ENCODE data around the gene SYT12. TPM values are rescaled to one million over a fixed set of nuclear protein-coding genes. Genes with fewer than 3 reads are reported as not detected.

The SYT12 gene
- total RNA-seq, 1 donor from 2014 or later, result 7.2 TPM

GRCh38 chr11:67062526-67063373 lies 39.8 kb downstream of the SYT12 start:
- TF ChIP-seq CTCF (IDR thresholded peaks at IDR 0.05), result no peak
- Mint-ChIP-seq H3K27me3 (ENCODE audit: low read depth) (no peaks in the 10 kb centered on the region), H3K36me3 (ENCODE audit: low read depth) (peaks cover 3% of the 10 kb centered on the region), H3K9me3 (ENCODE audit: low read depth) (no peaks in the 10 kb centered on the region), H3K27ac (ENCODE audit: unreplicated experiment) (no peak overlapping the region), H3K4me1 (ENCODE audit: low read depth) (no peaks in the 10 kb centered on the region), H3K4me3 (ENCODE audit: unreplicated experiment) (no peak overlapping the region)
- DNase-seq (ENCODE audit: low spot score), result no peak

- TF ChIP-seq CTCF (IDR thresholded peaks at IDR 0.05), result no peak
- H3K4me1 Mint-ChIP-seq (ENCODE audit: low read depth), result no peaks in the 10 kb centered on the region
- H3K9me3 Mint-ChIP-seq (ENCODE audit: low read depth), result no peaks in the 10 kb centered on the region
- H3K36me3 Mint-ChIP-seq (ENCODE audit: low read depth), result peaks cover 3% of the 10 kb centered on the region
- H3K27ac Mint-ChIP-seq (ENCODE audit: unreplicated experiment), result no peak overlapping the region
- DNase-seq (ENCODE audit: low spot score), result no peak
- no peaks in the 10 kb centered on the region for H3K27me3 Mint-ChIP-seq (ENCODE audit: low read depth)
- H3K4me3 Mint-ChIP-seq (ENCODE audit: unreplicated experiment), result no peak overlapping the region
Measured at GRCh38 chr11:67066333-67066709, 43.4 kb downstream of the SYT12 start.

GRCh38 chr11:67071420-67072284 lies 48.7 kb downstream of the SYT12 start:
- peak; percentile 88 for TF ChIP-seq CTCF (IDR thresholded peaks at IDR 0.05)
- H3K27ac Mint-ChIP-seq (ENCODE audit: unreplicated experiment), result no peak overlapping the region
- no peak overlapping the region for H3K4me3 Mint-ChIP-seq (ENCODE audit: unreplicated experiment)
- peaks cover 6% of the 10 kb centered on the region for H3K36me3 Mint-ChIP-seq (ENCODE audit: low read depth)
- no peaks in the 10 kb centered on the region for H3K27me3 Mint-ChIP-seq (ENCODE audit: low read depth)
- no peaks in the 10 kb centered on the region for H3K9me3 Mint-ChIP-seq (ENCODE audit: low read depth)
- no peak for DNase-seq (ENCODE audit: low spot score)
- no peaks in the 10 kb centered on the region for H3K4me1 Mint-ChIP-seq (ENCODE audit: low read depth)

- peaks cover 5% of the 10 kb centered on the region for H3K36me3 Mint-ChIP-seq (ENCODE audit: low read depth)
- no peaks in the 10 kb centered on the region for H3K27me3 Mint-ChIP-seq (ENCODE audit: low read depth)
- no peaks in the 10 kb centered on the region for H3K9me3 Mint-ChIP-seq (ENCODE audit: low read depth)
- DNase-seq (ENCODE audit: low spot score), result no peak
- no peak for TF ChIP-seq CTCF (IDR thresholded peaks at IDR 0.05)
- no peak overlapping the region for H3K4me3 Mint-ChIP-seq (ENCODE audit: unreplicated experiment)
- no peak overlapping the region for H3K27ac Mint-ChIP-seq (ENCODE audit: unreplicated experiment)
- no peaks in the 10 kb centered on the region for H3K4me1 Mint-ChIP-seq (ENCODE audit: low read depth)
Measured at GRCh38 chr11:67072295-67072694, 49.4 kb downstream of the SYT12 start.

- no peak for DNase-seq (ENCODE audit: low spot score)
- no peak for TF ChIP-seq CTCF (IDR thresholded peaks at IDR 0.05)
- H3K27ac Mint-ChIP-seq (ENCODE audit: unreplicated experiment), result no peak overlapping the region
- no peaks in the 10 kb centered on the region for H3K9me3 Mint-ChIP-seq (ENCODE audit: low read depth)
- H3K36me3 Mint-ChIP-seq (ENCODE audit: low read depth), result peaks cover 3% of the 10 kb centered on the region
- no peaks in the 10 kb centered on the region for H3K27me3 Mint-ChIP-seq (ENCODE audit: low read depth)
- H3K4me3 Mint-ChIP-seq (ENCODE audit: unreplicated experiment), result no peak overlapping the region
- H3K4me1 Mint-ChIP-seq (ENCODE audit: low read depth), result peaks cover 8% of the 10 kb centered on the region
Measured at GRCh38 chr11:67073908-67074307, 51.0 kb downstream of the SYT12 start.
